HG03108 (cell line): ENCODE results near the gene NRXN3.

Experiments used
- ATAC-seq: cut with Tn5 transposase; IDR thresholded peaks from one replicate; pipeline ENCODE4 v1.9.1; 2021; ENCODE audit warnings: moderate library complexity; ENCODE audit not compliant: unreplicated experiment

The NRXN3 gene

DNA sequence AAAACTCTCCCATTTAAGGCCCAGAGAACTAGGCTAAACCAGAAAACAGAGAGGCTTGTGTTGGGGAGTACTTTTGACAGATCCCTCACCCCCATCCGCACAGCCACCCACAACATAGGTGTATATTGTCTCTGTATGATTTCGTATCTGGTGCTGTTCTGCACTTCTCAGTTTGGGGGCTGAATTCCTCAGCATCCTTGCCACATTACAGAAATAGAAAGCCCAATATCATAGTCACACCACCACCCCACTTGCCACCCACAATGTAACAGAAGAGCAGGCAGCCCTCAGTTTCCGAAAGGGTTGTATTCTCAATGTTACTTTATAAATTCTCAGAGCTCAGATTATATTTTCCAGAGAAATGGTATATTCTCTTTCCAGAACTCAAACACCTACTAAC lies 1090.2 kb downstream of the NRXN3 start:
- ATAC-seq = no peak

DNA sequence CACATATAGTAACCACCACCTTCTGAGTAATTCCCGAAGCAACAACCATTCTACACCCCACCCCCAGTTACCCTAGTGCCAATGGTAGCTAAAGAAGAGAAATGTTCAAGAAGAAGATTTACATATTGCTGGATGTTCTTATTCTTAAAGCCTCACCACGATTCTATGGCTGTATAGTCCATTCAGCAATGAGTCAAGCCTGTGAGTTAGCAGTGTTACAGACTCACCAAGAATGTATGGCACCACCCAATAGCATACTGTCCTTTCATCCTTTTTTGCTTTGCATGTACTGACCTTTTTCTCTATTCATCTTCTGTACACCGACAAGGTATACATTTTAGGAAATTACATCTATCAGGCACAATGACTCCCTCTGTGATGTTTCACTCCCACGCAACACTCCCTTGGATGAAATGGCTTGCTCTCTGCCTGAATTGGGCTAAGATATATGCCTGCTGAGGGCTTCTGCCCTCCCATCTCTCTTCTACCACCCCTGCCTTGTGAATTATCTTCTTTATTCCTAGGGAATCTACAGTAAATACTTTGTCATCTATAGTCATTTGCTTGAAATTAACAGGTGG lies 1095.3 kb downstream of the NRXN3 start:
- ATAC-seq = no peak

GRCh38 chr14:79270361-79270760 lies 1100.2 kb downstream of the NRXN3 start:
- no peak for ATAC-seq

DNA sequence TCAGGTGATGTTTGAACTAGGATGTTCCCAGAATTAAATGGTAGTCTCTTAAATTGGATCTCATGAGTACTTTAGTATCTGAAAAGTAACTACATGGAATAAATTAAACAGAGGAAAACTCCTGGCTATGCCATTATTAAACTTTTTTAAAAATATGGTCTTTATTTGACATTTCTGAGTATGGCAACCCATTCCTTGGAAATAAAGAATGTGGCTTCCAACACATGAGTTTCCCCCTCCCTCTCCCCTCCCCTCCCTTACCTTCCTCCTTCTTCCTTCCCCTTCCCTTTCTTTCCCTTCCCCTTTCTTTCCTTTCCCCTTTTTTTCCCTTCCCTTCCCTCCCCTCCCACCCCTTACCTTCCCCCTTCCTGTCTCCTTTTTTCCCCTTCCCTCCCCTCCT lies 1100.9 kb downstream of the NRXN3 start:
- ATAC-seq = no peak

GRCh38 chr14:79274641-79275291 lies 1104.6 kb downstream of the NRXN3 start:
- no peak for ATAC-seq

GRCh38 chr14:79275292-79275655 lies 1105.1 kb downstream of the NRXN3 start:
- ATAC-seq = no peak

DNA sequence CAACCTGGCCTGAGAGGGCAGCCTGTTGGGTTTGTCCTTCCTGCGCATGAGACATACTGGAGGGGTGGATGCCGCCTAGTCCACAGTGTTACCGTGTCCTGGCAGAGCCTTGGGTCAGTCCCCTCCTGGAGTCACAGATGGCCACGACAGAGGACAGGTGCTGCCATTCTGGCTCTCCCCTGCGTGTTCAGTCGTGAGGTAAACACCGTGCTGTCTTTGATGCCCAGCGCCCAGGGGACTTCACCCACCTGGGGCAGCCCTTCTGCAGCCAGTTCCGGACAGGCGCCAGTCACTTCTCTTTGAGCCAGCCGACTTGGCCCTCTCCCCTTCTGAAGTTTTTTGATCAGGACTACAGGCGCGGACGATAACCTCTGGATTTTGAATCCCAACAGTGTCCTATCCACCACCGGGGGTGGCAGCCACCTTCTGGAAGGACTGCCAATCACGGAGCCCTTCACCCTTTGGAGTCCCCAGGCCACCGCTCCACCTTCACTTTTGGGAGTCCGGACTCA lies 1108.2 kb downstream of the NRXN3 start:
- ATAC-seq = no peak

DNA sequence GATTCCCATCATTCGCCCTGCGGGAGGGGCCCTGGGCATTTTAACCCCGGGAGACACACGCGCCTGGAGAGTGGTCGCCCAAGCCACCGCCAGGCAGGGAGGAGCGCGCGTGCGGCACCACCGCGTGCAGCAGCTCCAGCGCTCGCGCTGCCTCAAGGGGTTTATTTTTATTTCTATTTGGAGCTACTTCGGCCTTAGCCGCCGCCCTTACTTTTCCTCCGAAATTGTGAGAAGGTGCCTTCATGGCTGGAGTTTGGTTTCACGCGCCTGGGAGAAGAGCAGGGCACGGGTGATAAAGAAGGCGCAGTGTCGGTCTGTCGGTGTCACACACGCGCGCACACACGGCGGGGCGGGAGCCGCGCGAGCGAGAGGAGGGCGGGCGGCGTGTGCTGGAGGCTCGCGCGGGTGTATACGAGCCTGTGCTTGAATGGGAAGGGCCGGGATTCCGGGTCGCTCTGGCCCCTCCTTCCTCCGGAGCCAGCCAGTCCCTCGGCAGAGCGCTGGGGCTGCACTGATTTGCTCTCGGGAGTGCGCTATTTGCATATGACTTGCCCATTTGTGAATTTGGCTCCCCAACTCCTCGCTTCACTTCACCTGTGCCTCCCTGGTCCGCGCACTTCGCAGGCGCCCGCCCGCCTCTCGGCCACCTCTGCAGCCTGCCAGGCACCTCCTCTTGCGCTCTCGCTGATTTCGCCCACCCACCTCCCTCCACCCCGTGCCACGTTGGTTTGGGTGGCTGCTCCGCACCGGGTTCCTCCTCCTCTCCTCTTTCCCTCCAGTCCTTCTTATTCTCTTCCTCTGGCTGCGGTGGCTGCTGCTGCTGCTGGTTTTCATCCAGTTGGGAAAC lies 1108.8 kb downstream of the NRXN3 start:
- ATAC-seq = no peak

- ATAC-seq = no peak
Measured at GRCh38 chr14:79279645-79280597, 1109.7 kb downstream of the NRXN3 start.

- no peak for ATAC-seq
Measured at GRCh38 chr14:79281244-79282152, 1111.3 kb downstream of the NRXN3 start.

GRCh38 chr14:79284621-79285020 lies 1114.4 kb downstream of the NRXN3 start:
- ATAC-seq = no peak

DNA sequence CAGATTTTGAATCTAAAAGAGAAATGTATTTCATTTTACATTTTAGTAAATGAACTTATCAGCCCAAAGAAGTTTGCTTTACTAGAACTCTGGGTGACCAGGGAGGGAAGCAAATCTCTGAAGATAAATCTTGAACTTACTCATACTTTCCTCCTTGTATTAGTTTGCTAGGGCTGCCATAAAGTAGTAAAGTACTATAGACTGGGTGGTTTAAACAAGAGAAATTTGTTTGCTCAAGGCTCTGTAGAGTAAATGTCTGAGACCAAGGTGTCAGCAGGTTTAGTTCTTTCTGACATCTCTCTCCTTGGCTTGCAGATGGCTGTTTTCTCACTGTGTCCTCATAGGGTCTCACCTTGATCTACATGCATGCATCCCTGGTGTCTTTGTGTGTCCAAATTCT lies 1115.1 kb downstream of the NRXN3 start:
- ATAC-seq = no peak

- no peak for ATAC-seq
Measured at GRCh38 chr14:79287976-79288375, 1117.8 kb downstream of the NRXN3 start.

DNA sequence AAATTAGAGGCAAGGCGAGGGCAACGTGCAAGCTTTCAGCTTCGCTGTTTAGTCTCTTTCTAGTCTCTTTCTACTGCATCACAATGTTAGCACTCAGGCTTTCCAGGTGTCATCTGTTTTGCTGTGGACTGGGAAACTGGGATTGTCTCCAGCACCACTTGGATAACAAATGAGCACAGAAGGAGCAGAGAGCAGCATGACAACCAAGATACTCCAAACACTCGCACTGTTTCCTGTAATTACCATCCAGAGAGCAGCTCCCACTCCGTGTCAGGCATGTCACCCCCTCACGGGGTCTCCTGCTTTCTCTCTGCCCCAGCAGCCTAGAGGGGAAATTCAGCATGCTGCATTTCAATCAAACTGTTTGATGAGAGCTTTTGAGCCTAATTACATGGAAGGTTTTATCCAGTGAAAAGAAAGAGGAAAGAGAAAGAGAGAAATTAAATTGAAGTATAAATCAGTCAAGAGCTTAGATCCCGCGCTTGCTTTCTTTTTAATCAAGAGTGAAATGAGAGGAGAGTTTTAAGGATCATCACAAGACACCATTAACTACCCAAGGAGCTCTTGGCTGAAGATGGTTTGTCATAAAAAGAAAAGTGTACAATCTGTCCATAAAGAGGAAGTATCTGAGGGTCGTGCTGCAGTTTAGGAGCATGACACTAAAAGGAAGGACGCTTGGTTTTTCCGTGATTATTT lies 1123.5 kb downstream of the NRXN3 start:
- no peak for ATAC-seq

GRCh38 chr14:79294499-79294898 lies 1124.3 kb downstream of the NRXN3 start:
- no peak for ATAC-seq

DNA sequence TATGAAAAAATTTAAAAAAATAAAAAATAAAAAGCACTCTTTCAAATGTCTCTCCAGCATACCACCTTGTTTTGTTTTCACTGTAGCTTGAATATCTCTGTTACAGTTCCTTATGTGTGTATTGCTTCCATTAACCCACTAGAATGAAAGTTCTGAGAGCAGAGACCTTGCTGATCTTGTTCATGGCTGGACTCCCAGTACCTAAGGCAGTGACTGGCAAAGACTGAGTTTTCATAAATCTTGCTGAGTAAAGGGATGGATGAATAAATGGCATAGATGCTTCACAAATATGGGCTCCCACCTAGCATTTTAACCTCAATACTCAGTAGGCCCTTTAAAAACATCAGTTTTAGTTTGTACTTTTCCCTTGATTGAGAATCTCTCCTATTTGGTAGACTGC lies 1125.2 kb downstream of the NRXN3 start:
- no peak for ATAC-seq

DNA sequence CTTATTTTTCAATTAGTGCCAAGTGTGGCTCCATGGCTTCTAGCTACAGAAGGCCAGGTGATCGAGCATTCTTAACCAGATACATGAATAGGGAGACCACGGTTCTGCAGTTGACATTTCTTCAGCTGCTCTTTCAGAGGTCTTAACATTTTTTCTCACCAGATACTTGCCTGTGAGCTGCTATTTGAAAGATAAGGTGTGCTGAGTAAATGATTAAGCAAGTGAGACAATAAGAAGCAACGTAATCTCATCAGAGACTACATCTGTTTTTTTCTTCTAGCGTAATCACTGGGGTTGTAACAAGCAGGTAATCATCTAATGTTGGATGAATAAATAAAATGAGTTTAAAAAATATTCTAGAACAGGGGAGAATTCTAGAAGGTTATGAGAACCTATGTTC lies 1128.2 kb downstream of the NRXN3 start:
- ATAC-seq = no peak

GRCh38 chr14:79299162-79299561 lies 1129.0 kb downstream of the NRXN3 start:
- ATAC-seq = no peak

DNA sequence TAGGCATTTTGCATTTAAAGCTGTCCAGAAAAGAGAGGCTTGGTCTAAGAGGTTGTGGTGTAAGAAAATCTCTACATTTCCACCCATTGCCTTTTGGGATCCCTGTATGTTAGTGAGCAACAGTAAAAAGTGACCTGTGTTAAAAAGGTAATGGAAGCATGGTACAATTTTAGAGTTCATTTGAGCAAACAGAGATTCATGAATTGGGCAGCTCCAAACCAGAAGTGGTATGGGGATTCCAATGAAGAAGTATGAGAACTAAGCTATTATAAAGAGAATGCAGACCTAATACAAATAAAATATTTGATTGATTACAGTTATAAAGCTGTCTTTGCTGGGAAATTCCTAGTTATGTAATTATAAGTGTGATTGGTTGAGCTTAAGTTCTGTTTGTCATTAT lies 1134.1 kb downstream of the NRXN3 start:
- no peak for ATAC-seq
